ENCODE results near the gene SLC43A1.

Gene SLC43A1

GRCh38 chr11:57529012-57529411 lies 13.5 kb upstream of the SLC43A1 start:
- DNase-seq (ENCODE audit: extremely low read depth, low read depth): no peak
- no peak for TF ChIP-seq CTCF (IDR thresholded peaks at IDR 0.05; ENCODE audit: low read depth, low read length)

- DNase-seq (ENCODE audit: extremely low read depth, low read depth): no peak
- peak; percentile 94 for TF ChIP-seq CTCF (IDR thresholded peaks at IDR 0.05; ENCODE audit: low read depth, low read length)
These were observed 11.6 kb upstream of the SLC43A1 start for GRCh38 chr11:57527056-57527631.

GRCh38 chr11:57523419-57523818 lies 7.9 kb upstream of the SLC43A1 start:
- no peak for TF ChIP-seq CTCF (IDR thresholded peaks at IDR 0.05; ENCODE audit: low read depth, low read length)
- no peak for DNase-seq (ENCODE audit: extremely low read depth, low read depth)

GRCh38 chr11:57521116-57521515 lies 5.6 kb upstream of the SLC43A1 start:
- no peak for TF ChIP-seq CTCF (IDR thresholded peaks at IDR 0.05; ENCODE audit: low read depth, low read length)

GRCh38 chr11:57516061-57516443 lies 550 bp upstream of the SLC43A1 start:
- no peak for DNase-seq (ENCODE audit: extremely low read depth, low read depth)
- no peak for TF ChIP-seq CTCF (IDR thresholded peaks at IDR 0.05; ENCODE audit: low read depth, low read length)

More at GRCh38 chr11:57521116-57521515, 5.6 kb upstream of the SLC43A1 start:
- no peak for DNase-seq (ENCODE audit: extremely low read depth, low read depth)

- no peak for TF ChIP-seq CTCF (IDR thresholded peaks at IDR 0.05; ENCODE audit: low read depth, low read length)
- DNase-seq (ENCODE audit: extremely low read depth, low read depth): no peak
These were observed 767 bp downstream of the SLC43A1 start for GRCh38 chr11:57514538-57515331.

- no peak for TF ChIP-seq CTCF (IDR thresholded peaks at IDR 0.05; ENCODE audit: low read depth, low read length)
- no peak for DNase-seq (ENCODE audit: extremely low read depth, low read depth)
These were observed 1.5 kb downstream of the SLC43A1 start for GRCh38 chr11:57513911-57514537.

Data from AG09319 (cell line).